NCI-H2227 (cell line): Measurements from ENCODE around the gene ZBTB20.

ENCODE experiments used
- DNase-seq: peaks from one replicate; lab custom pipeline; 2025; ENCODE audit not compliant: unreplicated experiment; lab: John Stamatoyannopoulos, UW

Gene ZBTB20

GRCh38 chr3:114596147-114596546, 550.9 kb downstream of the ZBTB20 start:
- DNase-seq: no peak

GRCh38 chr3:114595522-114596028, 551.5 kb downstream of the ZBTB20 start:
- no peak for DNase-seq

DNA sequence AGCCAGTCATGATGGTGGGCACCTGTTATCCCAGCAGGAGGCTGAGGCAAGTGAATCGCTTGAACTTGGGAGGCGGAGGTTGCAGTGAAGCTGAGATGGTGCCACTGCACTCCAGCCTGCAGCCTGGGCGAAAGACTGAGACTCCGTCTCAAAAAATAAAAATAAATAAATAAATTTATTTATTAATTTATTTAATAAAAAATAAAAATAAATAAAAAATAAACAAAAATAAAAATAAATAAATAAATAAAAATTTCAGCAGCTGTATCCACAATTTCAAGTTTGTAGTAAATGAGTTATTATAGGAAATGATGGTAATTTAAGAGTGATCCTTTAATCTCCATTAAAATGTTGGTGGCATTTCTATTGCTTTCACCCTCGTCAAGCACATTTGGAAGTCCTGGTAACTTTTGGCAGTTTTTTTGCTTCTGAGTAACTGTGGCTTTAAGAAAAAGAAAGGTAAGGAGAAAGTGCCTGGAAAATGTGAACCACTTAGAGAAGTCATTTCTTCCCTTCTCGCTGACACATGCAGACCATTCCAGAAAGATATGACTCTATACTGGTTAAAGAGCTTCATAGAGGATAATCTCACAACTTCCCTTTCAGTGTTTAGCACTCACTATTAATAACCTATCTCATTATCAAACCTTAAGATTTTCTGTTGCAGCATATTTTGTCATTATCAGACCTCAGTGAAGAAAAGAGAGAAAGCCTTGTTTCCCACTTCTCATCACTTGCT, 556.6 kb downstream of the ZBTB20 start:
- DNase-seq: no peak

- no peak for DNase-seq
Observed at GRCh38 chr3:114587986-114588385, 559.1 kb downstream of the ZBTB20 start.

- DNase-seq: no peak
Observed at GRCh38 chr3:114586119-114586518, 561.0 kb downstream of the ZBTB20 start.

GRCh38 chr3:114585687-114586086, 561.4 kb downstream of the ZBTB20 start:
- no peak for DNase-seq

GRCh38 chr3:114584734-114585371, 562.2 kb downstream of the ZBTB20 start:
- DNase-seq: no peak

DNA sequence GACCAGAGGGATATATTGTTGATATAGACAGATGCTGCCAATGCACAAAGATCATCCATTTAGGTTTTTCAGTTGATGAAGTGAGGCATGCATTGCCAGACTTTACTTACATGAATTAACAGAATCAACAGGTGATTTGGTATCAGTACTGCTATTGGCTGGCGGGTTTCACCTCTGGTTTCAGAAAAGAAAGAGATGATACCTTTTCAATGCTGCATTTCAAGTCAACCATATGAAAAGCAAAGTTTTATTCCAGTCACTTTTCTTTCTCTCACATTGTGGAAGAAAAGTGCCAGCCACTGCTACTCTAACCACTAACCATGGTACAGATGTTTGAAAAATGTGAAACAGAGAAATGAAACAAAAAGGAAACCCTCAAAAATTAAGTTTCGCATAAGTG, 564.2 kb downstream of the ZBTB20 start:
- no peak for DNase-seq

- DNase-seq: no peak
Observed at GRCh38 chr3:114572364-114573062, 574.6 kb downstream of the ZBTB20 start.

DNA sequence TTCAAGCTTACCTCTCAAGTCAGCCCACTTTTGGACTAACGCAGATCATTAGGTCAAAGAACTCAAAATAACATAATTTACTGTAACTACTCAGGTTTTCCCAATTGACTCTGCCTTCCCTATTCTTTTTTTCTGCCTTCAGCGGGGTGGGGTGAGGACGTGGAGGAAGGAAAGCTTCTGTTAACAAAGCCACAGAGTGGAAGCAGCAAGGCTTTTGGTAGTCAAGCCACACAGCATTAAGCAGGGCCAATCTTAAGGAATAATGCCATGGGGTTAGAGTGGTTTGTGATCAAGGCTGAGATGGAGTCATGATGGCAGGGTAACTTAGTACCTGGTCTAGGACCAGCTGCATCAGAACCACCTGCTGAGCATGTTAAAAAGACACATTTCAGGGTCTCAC, 575.7 kb downstream of the ZBTB20 start:
- no peak for DNase-seq

- no peak for DNase-seq
Observed at GRCh38 chr3:114569186-114569585, 577.9 kb downstream of the ZBTB20 start.

DNA sequence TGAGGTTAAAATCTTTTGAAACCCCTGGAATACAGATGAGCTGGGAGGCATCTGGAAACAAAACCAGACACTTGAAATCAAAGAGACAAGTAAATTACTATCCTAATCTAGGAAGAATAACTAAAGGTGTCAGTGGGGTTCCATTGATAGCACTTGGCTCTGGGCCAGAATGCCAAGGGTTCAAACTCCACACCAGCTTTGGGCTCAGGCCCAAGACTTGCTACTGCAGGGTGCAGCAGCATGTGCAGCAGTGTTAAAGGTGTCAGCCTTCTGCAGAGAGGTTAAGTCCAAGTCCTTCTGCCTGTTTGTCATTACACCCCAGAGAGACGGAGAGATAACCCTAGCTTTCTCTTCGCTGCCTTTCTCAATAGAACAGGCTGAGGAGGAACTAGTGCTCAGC, 579.3 kb downstream of the ZBTB20 start:
- DNase-seq: peak; percentile 86

DNA sequence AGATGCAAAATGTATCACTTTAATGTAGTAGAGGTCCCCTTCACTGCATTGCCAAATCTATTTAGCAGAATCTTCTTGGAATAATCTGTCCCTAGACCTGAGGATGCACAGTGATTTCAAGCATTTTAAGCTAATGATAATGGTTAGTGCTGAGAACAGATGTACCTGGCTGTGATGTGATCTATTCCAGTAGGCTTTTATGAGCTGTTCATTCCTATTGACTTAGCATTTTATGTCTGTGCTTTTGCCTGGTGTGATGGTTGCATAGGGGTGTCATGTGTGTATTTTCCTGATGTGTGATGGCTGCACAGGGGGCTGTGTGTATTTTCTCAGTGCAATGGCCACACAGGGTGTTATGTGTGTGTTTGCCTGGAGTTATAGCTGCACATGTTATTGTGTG, 580.3 kb downstream of the ZBTB20 start:
- no peak for DNase-seq

DNA sequence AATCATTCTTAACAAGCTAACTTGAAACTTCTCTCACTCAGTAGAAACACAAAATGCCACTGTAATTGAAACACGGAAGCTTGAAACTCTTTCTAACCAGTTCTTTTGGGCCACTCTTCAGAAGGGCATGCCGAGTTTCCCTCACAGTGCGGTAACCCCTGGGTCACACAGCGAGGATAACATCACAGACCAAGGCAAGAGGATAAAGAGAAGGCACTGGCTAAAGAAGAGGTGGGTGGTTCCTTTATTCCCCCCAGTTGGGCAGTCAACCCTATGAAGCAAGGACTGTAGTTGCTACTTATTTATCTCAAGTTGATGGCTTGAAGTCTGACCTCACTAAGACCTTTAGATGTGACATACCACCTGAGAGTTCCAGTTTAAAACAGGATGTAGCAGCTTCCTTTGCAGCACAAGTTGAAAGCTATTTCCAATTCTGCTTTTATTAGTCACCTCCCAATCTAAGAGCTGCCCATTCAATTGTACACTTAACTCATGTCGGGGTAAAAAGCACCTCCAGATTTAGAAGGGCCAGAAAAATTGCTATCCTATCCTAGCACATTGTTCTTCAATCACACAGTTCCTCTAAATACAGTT, 580.8 kb downstream of the ZBTB20 start:
- no peak for DNase-seq

DNA sequence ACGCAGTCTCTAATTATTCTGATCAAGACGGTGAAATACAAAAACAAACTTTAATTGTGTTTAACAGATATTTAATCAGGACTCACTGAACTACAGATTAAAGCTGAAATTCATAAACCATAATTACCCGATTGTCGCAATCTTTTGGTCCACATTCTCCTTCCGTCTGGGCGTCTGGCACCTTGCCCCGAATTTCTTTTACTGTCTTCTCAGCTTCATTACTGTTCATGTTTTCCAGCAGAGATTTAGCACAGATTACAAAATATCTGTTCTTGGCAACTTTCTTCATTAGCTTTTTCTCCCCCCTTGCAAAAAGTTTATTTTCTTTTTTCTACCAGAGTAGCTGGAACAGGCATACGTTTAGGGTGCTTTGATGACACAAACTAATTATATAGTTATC, 581.9 kb downstream of the ZBTB20 start:
- DNase-seq: no peak

DNA sequence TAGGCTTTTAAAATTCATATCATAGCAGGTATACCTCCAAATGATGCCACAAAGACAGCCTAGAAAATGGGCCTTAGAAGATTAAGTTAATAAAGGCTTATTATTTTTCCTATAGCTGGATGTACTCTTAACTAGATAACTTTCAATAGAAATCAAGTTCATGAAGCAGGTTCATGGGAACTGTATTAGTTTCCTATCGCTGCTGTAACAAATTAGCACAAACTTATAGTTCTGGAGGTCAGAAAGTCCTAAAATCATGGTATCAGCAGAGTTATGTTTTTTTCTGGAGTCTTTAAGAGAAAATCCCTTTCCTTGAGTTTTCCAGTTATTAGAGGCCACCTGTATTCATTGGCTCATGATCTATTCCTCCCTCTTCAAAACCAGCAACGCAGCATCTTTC, 583.4 kb downstream of the ZBTB20 start:
- no peak for DNase-seq

DNA sequence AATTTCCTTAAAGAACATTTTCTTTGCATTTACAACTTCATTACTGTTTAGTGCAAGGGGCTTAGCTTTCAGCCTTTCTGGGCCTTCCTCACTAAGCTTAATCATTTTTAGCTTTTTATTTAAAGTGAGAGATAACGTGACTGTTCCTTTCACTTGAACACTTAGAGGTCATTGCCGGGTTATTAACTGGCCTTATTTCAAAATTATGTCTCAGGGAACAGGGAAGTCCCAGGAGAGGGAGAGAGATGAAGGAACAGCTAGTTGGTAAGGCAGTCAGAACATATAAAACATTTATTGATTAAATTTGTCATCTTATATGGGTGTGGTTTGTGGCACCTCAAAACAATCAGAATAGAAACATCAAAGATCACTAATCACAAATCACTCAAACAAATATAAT, 584.5 kb downstream of the ZBTB20 start:
- no peak for DNase-seq

DNA sequence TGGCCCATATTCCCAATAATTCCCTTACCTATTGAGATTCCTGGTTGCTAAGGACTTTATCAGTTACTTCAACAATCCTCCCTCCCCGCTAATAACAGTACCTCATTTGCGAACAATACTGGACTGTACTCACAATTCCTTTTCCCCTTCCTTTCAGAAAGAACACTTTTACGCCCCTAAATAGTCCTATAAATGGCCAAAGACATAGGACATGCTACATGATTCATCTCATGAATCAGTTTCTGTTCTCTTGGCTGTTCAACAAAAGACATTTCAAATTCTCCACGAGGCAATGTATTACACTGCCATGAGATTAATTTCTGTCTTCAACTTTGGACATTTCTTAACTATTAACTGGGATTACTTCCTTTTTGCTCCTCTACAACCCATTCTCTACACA, 588.8 kb downstream of the ZBTB20 start:
- DNase-seq: no peak

DNA sequence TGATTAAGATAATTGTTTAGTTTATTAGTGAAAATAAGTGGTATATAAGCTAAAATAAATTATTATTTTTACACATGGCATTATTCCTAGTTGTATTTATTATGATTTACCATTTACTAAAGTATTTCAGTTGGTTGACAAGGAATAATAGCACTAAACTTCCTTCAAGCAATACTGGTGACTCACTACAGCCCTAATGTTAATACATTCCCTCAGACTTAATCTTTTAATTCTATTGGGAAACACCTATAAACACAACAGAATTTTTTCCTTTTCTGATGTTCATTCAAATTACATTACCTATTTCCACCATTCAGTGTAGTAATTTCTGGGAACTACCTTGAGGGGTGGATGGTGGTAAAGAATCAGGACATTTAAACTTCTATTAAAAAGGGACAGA, 589.3 kb downstream of the ZBTB20 start:
- no peak for DNase-seq

- DNase-seq: no peak
Observed at GRCh38 chr3:114556657-114557213, 590.4 kb downstream of the ZBTB20 start.

GRCh38 chr3:114554731-114555130, 592.4 kb downstream of the ZBTB20 start:
- no peak for DNase-seq
